Stomach (tissue), 9 donors: ENCODE measurements around the gene PRAMEF17. TPM values are rescaled to one million over a fixed set of nuclear protein-coding genes. Genes with fewer than 3 reads are reported as not detected.
"Not testable (repeated sequence)": the region's sequence is repeated elsewhere in the genome, so short reads cannot be mapped to it uniquely, and the experiment has no call there.

ENCODE experiments used
- DNase-seq, 2 donors: peaks; one replicate each; pipeline versions ENCODE4 v3.0.0 to v3.0.0-alpha.2; 2013 to 2019
- H3K27ac ChIP-seq, 5 donors: fragments of 200-600 bp in 4 of 5; sonication (generic) in 4 of 5; one replicate each; pipeline ENCODE4 v1.5.1; 2013 to 2019; ENCODE audit warnings: mild to moderate bottlenecking in 1 of 5, moderate library complexity in 1 of 5
- H3K27me3 ChIP-seq, 3 donors: fragments of 200-600 bp; sonication (generic); one replicate each; pipeline ENCODE4 v1.5.1; 2017 to 2019; ENCODE audit warnings: mixed run types in 1 of 3
- H3K36me3 ChIP-seq, 4 donors: fragments of 200-600 bp; sonication (generic); 1 replicate in 3 of 4; 2 replicates in 1 of 4; pipeline ENCODE4 v1.5.1; 2016 to 2019
- H3K4me1 ChIP-seq, 4 donors: fragments of 200-600 bp; sonication (generic); one replicate each; pipeline ENCODE4 v1.5.1; 2016 to 2019
- H3K4me3 ChIP-seq, 4 donors: fragments of 200-600 bp; sonication (generic) in 3 of 4; one replicate each; pipeline ENCODE4 v1.5.1; 2016 to 2019; ENCODE audit warnings: mild to moderate bottlenecking in 1 of 4
- H3K9me3 ChIP-seq, 4 donors: fragments of 200-600 bp; sonication (generic); one replicate each; pipeline ENCODE4 v1.5.1; 2016 to 2019
- CTCF ChIP-seq, 7 experiments: fragments of 450-650 bp in 4 of 7; fragments of 200-600 bp in 3 of 7; sonication (generic) in 3 of 7; IDR thresholded peaks; one replicate each; pipeline ENCODE4 v1.5.1; 2016 to 2019; ENCODE audit warnings: antibody characterized with exemption in 7 of 7, control low read depth in 2 of 7, mild to moderate bottlenecking in 1 of 7
- EP300 ChIP-seq: sonication (generic); formaldehyde crosslinking; IDR thresholded peaks from one replicate; pipeline ENCODE4 v1.6.1; 2017; ENCODE audit warnings: antibody characterized with exemption
- POLR2A ChIP-seq, 4 donors: fragments of 450-650 bp; IDR thresholded peaks; one replicate each; pipeline ENCODE4 v1.6.1; 2016; ENCODE audit warnings: antibody characterized with exemption in 4 of 4, control low read depth in 2 of 4, mild to moderate bottlenecking in 1 of 4, moderate library complexity in 1 of 4
- POLR2AphosphoS5 ChIP-seq, 3 donors: sonication (generic); formaldehyde crosslinking; IDR thresholded peaks; one replicate each; pipeline ENCODE4 v1.6.1; 2016; ENCODE audit warnings: antibody characterized with exemption in 3 of 3
- WGBS, 5 donors: extraction: QIAGEN DNeasy Blood & Tissue Kit in 3 of 5; methylation state at CpG; one replicate each; pipeline versions ENCODE4 v1.1.5 to v1.1.7; 2013 to 2018; 5-methylcytosine and 5-hydroxymethylcytosine counted together
- intact Hi-C: fragments of 100-400 bp; cut with DNase I; formaldehyde crosslinking; loops from one replicate; pipeline ENCODE4 v1.15.1; 2023; ENCODE audit warnings: low total_unique reads
- polyA plus RNA-seq, 3 donors: library from polyadenylated mRNA; stranded (reverse); fragments of 200-250 nt; gene quantifications; one replicate each; pipeline ENCODE4 v1.2.3, GENCODE V29; 2013
- total RNA-seq, 5 donors: library from RNA; depleted of rRNA; stranded (reverse); fragments of >200 nt; gene quantifications; one replicate each; pipeline versions ENCODE4 v1.1.0 to v1.2.3, GENCODE V29; 2014 to 2016
- donor health status: healthy with polysubstance abuse.
- donor health status: Bipolar disorder and iron deficiency.
- donor health status: healthy.

The PRAMEF17 gene
- total and polyA plus RNA-seq, 8 donors: not detected

DNA sequence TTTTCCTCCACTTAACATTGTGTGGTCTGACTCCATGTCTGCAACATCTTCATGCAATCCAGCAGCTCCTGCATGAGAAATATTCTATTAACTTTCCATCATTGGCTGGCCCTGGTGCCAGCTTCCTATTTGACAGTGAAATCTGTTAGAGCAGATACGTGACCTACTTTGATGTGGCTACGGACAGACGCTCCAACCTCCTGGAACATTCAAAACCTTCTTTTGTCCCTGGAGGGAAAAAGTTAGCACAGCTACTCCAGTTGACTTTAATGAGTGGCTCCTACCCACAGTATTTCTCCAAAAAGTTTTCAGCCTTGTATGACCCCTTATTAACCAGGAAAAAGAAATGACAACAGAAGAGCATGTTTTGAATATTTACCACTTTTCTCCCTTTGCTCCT lies 42.8 kb downstream of the PRAMEF17 start:
- Histone ChIP-seq H3K27me3 (peaks cover 0 to 17% (median 0%) of the 10 kb centered on the region in 3 donors), H3K36me3 (no peaks in the 10 kb centered on the region), H3K4me1 (no peaks in the 10 kb centered on the region), H3K27ac (no peak overlapping the region), H3K4me3 (no peak overlapping the region), H3K9me3 (peaks cover 0 to 15% (median 8%) of the 10 kb centered on the region in 4 donors)
- WGBS, 5 donors: 79 to 87% (median 82%) methylated on average over 3 of the region's 3 CpGs
- no peak for TF ChIP-seq CTCF (IDR thresholded peaks at IDR 0.05)
- TF ChIP-seq EP300: no peak
- no peak for TF ChIP-seq POLR2AphosphoS5 (IDR thresholded peaks at IDR 0.05)
- TF ChIP-seq POLR2A (IDR thresholded peaks at IDR 0.05): no peak
- intact Hi-C loops: no loop called here
- no peak for DNase-seq

- H3K27ac ChIP-seq, H3K4me3 ChIP-seq, intact Hi-C loops, DNase-seq, H3K4me1 ChIP-seq, H3K36me3 ChIP-seq: not testable (repeated sequence)
- 83 to 95% (median 93%) methylated on average over 7 to 32 of the region's 32 CpGs for WGBS, 5 donors
- Histone ChIP-seq H3K27me3 (peaks cover 0 to 14% (median 0%) of the 10 kb centered on the region in 3 donors), H3K9me3 (peaks cover 0 to 15% (median 8%) of the 10 kb centered on the region in 4 donors)
Measured at GRCh38 chr1:13433694-13434358, 44.4 kb downstream of the PRAMEF17 start.

DNA sequence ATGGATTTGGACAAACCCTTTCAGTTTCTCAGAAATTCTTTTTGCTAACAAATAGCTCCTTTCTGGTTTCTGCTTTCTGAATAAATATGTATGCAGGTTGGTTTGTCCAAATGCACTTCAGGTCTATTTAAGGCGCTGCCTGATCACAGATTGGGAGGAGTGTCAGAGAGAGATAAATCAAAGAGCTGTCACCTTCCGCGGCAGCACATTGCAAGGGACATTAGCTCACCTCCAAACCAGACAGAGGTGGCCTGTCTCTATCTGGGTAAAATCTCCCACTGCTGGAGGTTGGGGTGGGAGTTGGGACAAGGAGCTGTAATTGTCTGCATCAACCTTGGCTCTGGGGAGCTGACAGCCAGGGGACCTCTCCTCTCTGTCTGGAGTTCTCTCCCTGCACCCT lies 46.0 kb downstream of the PRAMEF17 start:
- Histone ChIP-seq H3K27ac (no peak overlapping the region), H3K4me3 (no peak overlapping the region), H3K4me1 (no peaks in the 10 kb centered on the region), H3K9me3 (peaks cover 0 to 9% (median 5%) of the 10 kb centered on the region in 4 donors), H3K27me3 (peaks cover 0 to 16% (median 0%) of the 10 kb centered on the region in 3 donors), H3K36me3 (no peaks in the 10 kb centered on the region)
- intact Hi-C loops: no loop called here
- WGBS, 5 donors: 48 to 75% (median 67%) methylated on average over 3 of the region's 3 CpGs
- DNase-seq: no peak
- no peak for TF ChIP-seq CTCF (IDR thresholded peaks at IDR 0.05)
- no peak for TF ChIP-seq POLR2AphosphoS5 (IDR thresholded peaks at IDR 0.05)
- TF ChIP-seq EP300: no peak
- no peak for TF ChIP-seq POLR2A (IDR thresholded peaks at IDR 0.05)

DNA sequence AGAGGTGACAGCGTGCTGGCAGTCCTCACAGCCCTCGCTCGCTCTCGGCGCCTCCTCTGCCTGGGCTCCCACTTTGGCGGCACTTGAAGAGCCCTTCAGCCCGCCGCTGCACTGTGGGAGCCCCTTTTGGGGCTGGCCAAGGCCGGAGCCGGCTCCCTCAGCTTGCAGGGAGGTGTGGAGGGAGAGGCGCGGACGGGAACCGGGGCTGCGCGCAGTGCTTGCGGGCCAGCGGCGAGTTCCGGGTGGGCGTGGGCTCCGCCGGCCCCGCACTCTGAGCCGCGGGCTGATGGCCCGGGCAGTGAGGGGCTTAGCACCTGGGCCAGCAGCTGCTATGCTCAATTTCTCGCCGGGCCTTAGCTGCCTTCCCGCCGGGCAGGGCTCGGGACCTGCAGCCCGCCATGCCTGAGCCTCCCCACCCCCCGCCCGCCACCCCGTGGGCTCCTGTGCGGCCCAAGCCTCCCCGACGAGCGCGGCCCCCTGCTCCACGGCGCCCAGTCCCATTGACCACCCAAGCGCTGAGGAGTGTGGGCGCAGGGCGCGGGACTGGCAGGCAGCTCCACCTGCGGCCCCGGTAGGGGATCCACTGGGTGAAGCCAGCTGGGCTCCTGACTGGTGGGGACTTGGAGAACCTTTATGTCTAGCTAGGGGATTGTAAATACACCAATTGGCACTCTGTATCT lies 49.8 kb downstream of the PRAMEF17 start:
- DNase-seq, H3K4me1 ChIP-seq, H3K9me3 ChIP-seq, H3K36me3 ChIP-seq, intact Hi-C loops, H3K4me3 ChIP-seq, H3K27ac ChIP-seq: not testable (repeated sequence)
- 83 to 96% (median 94%) methylated on average over 14 to 49 of the region's 49 CpGs for WGBS, 5 donors
- peaks cover 0 to 16% (median 0%) of the 10 kb centered on the region in 3 donors for H3K27me3 ChIP-seq

Other genes starting within 250 kb of the PRAMEF17 start
- gene PRAMEF26, start 233.6 kb upstream of the PRAMEF17 start, total RNA-seq: not detected
- not detected for gene PRAMEF26, start 233.6 kb upstream of the PRAMEF17 start, polyA plus RNA-seq
- gene HNRNPCL4, start 224.0 kb upstream of the PRAMEF17 start, total RNA-seq: not detected
- not detected for gene HNRNPCL4, start 224.0 kb upstream of the PRAMEF17 start, polyA plus RNA-seq
- not detected for gene PRAMEF9, start 217.8 kb upstream of the PRAMEF17 start, total RNA-seq
- not detected for gene PRAMEF9, start 217.8 kb upstream of the PRAMEF17 start, polyA plus RNA-seq
- gene PRAMEF13, start 188.2 kb upstream of the PRAMEF17 start, total RNA-seq: not detected
- not detected for gene PRAMEF13, start 188.2 kb upstream of the PRAMEF17 start, polyA plus RNA-seq
- not detected for gene PRAMEF18, start 163.5 kb upstream of the PRAMEF17 start, total RNA-seq
- not detected for gene PRAMEF18, start 163.5 kb upstream of the PRAMEF17 start, polyA plus RNA-seq
- gene PRAMEF5, start 135.4 kb upstream of the PRAMEF17 start, total RNA-seq: not detected
- gene PRAMEF5, start 135.4 kb upstream of the PRAMEF17 start, polyA plus RNA-seq: not detected
- not detected for gene PRAMEF8, start 104.5 kb upstream of the PRAMEF17 start, total RNA-seq
- not detected for gene PRAMEF8, start 104.5 kb upstream of the PRAMEF17 start, polyA plus RNA-seq
- not detected for gene PRAMEF33, start 86.1 kb upstream of the PRAMEF17 start, total RNA-seq
- not detected for gene PRAMEF33, start 86.1 kb upstream of the PRAMEF17 start, polyA plus RNA-seq
- not detected for gene PRAMEF15, start 74.1 kb upstream of the PRAMEF17 start, total RNA-seq
- gene PRAMEF15, start 74.1 kb upstream of the PRAMEF17 start, polyA plus RNA-seq: not detected
- not detected for gene PRAMEF14, start 42.5 kb upstream of the PRAMEF17 start, total RNA-seq
- not detected for gene PRAMEF14, start 42.5 kb upstream of the PRAMEF17 start, polyA plus RNA-seq
- not detected for gene PRAMEF19, start 17.7 kb upstream of the PRAMEF17 start, total RNA-seq
- gene PRAMEF19, start 17.7 kb upstream of the PRAMEF17 start, polyA plus RNA-seq: not detected
- not detected for gene PRAMEF20, start 20.8 kb downstream of the PRAMEF17 start, total RNA-seq
- gene PRAMEF20, start 20.8 kb downstream of the PRAMEF17 start, polyA plus RNA-seq: not detected
- under 1 TPM in 1 of 5 donors, not detected in 4; 0.37 TPM for gene LRRC38, start 124.4 kb downstream of the PRAMEF17 start, total RNA-seq
- under 1 TPM in 1 of 3 donors, not detected in 2; 0.30 TPM for gene LRRC38, start 124.4 kb downstream of the PRAMEF17 start, polyA plus RNA-seq
- 10 to 100 TPM in 2 of 5 donors, 1 to 10 TPM in 2, not detected in 1; 2.9 to 37.4 (median 16.9) TPM for gene PDPN, start 194.2 kb downstream of the PRAMEF17 start, total RNA-seq
- gene PDPN, start 194.2 kb downstream of the PRAMEF17 start, polyA plus RNA-seq: 10 to 100 TPM in 2 of 3 donors, 1 to 10 TPM in 1; 9.3 to 25.7 (median 24.4) TPM